Heart right ventricle (tissue), 16 donors: ENCODE results near the gene HHATL. TPM values are rescaled to one million over a fixed set of nuclear protein-coding genes. Genes with fewer than 3 reads are reported as not detected.

ENCODE experiments used
- ATAC-seq, 8 donors: fragments of 200-7000 bp; cut with Tn5 transposase; one replicate each; pipeline ENCODE4 v1.9.1; 2020; ENCODE audit warnings: mild to moderate bottlenecking in 8 of 8, moderate library complexity in 8 of 8, moderate number of reproducible peaks in 1 of 8
- DNase-seq, 2 donors: peaks; one replicate each; pipeline ENCODE4 v3.0.0-alpha.2; 2020
- H3K27ac ChIP-seq, 10 donors: fragments of 200-600 bp; sonication (generic) in 2 of 10; one replicate each; pipeline versions ENCODE4 v1.5.0 to v1.8.0; 2020 to 2022; ENCODE audit warnings: mild to moderate bottlenecking in 3 of 10
- H3K27me3 ChIP-seq, 7 donors: fragments of 200-600 bp; one replicate each; pipeline ENCODE4 v1.8.0; 2021 to 2022; ENCODE audit warnings: mild to moderate bottlenecking in 2 of 7
- H3K36me3 ChIP-seq, 9 donors: fragments of 200-600 bp; sonication (generic) in 1 of 9; one replicate each; pipeline versions ENCODE4 v1.5.0 to v1.8.0; 2020 to 2022; ENCODE audit warnings: mild to moderate bottlenecking in 2 of 9
- H3K4me1 ChIP-seq, 9 donors: fragments of 200-600 bp; sonication (generic) in 1 of 9; one replicate each; pipeline versions ENCODE4 v1.5.0 to v1.8.0; 2020 to 2022; ENCODE audit warnings: mild to moderate bottlenecking in 4 of 9
- H3K4me3 ChIP-seq, 10 donors: fragments of 200-600 bp; sonication (generic) in 2 of 10; one replicate each; pipeline versions ENCODE4 v1.5.0 to v1.8.0; 2020 to 2022; ENCODE audit warnings: mild to moderate bottlenecking in 7 of 10, moderate library complexity in 2 of 10
- H3K9me3 ChIP-seq, 11 donors: fragments of 200-600 bp in 10 of 11; sonication (generic) in 2 of 11; one replicate each; pipeline versions ENCODE4 v1.5.0 to v1.8.0; 2013 to 2022; ENCODE audit warnings: mild to moderate bottlenecking in 2 of 11, control low read depth in 1 of 11, moderate library complexity in 1 of 11
- WGBS, 2 donors: extraction: QIAGEN DNeasy Blood & Tissue Kit; methylation state at CpG; one replicate each; pipeline ENCODE4 v1.1.7; 2013; ENCODE audit warnings: inconsistent platforms in 1 of 2; 5-methylcytosine and 5-hydroxymethylcytosine counted together
- intact Hi-C, 10 donors: fragments of 100-400 bp; cut with DNase I; formaldehyde crosslinking; loops; one replicate each; pipeline versions ENCODE4 v1.11.1 to v1.14.2; 2022
- polyA plus RNA-seq, 2 donors: library from polyadenylated mRNA; stranded (reverse); fragments of 200-250 nt; gene quantifications; one replicate each; pipeline ENCODE4 v1.2.3, GENCODE V29; 2013
- total RNA-seq, 10 donors: library from RNA; stranded (reverse); fragmentation: NEBNext Ultra II Directional in 3 of 10; extraction: Animal tissue kit (Norgen Biotek cat#: 25700) in 3 of 10; gene quantifications; one replicate each; pipeline versions ENCODE4 v1.2.1 to v1.2.4, GENCODE V29; 2021 to 2023
- TF ChIP-seq, protein P1 (sequence below), 9 donors: fragments of 200-600 bp; sonication (generic) in 2 of 9; IDR thresholded peaks; one replicate each; pipeline versions ENCODE4 v1.5.0 to v1.8.0; 2021 to 2022; ENCODE audit warnings: antibody characterized with exemption in 9 of 9, mild to moderate bottlenecking in 5 of 9, moderate library complexity in 1 of 9
- donor health status: Arrhythmogenic right ventricular cardiomyopathy.
- donor health status: ischemic (EF 13 %, LVEDD 7.1; RV severe dilation, severe dysfunction).
- donor health status: healthy with polysubstance abuse.
- donor health status: DM: no; HTN: yes; CAD: no.
- donor health status: DM: no; HTN: no; CAD: no.
- donor health status: ischemic (EF 25% LVEDD 6.9; RV normal size, moderate dysfunction).
- donor health status: ischemic (EF 25% LVEDD 5.7; RV mildly dilated, moderate dysfunction).
- donor health status: healthy.
- donor health status: DM: yes; HTN: yes; CAD: no.
- donor health status: Ischemic cardiomyopathy.
- donor health status: ischemic (EF 35%, LVEDD 5.7; RV mildly dilated, moderate dysfunction).
- donor health status: nonischemic (EF 11% LVEDD 7.7; RV severe dilation, severe dysfunction).
- donor health status: DM: yes; HTN: yes; CAD: no.
- donor health status: PGD.
- donor health status: ischemic (EF 29% LVEDD 5.4; RV normal size, mild dysfunction).
- donor health status: nonischemic (EF 23%, LVEDD 6.1; RV moderate dilation, normal function).

The HHATL gene
- total and polyA plus RNA-seq, 12 donors = 332 to 2,035 (median 624) TPM

DNA sequence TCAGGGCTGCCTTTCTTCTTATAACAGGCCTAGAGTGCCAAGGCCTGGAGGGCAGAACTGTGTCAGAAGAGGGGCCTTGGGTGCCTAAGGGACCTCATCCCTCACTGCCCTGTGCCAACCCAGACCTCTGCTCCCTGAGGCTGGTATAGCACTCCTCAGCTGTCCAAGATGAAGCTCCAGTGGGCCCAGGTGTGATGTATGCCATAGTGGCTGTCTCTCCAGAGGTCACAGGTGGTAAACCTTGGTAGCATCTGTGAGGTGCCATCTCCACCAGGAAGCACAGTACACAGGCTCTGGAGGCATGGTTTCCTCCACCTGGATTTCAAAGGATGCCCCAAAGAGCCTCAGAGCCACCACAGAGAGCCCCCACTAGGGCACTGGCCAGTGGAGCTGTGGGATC, 29.5 kb downstream of the HHATL start:
- no peak for DNase-seq
- Histone ChIP-seq H3K27me3 (no peaks in the 10 kb centered on the region), H3K4me3 (no peak overlapping the region), H3K36me3 (no peaks in the 10 kb centered on the region), H3K4me1 (peaks cover 0 to 5% (median 4%) of the 10 kb centered on the region in 9 donors), H3K27ac (peak overlapping the region in 1 of 10 donors; percentile 29), H3K9me3 (peaks cover 0 to 22% (median 0%) of the 10 kb centered on the region in 11 donors)
- TF ChIP-seq, protein P1, sequence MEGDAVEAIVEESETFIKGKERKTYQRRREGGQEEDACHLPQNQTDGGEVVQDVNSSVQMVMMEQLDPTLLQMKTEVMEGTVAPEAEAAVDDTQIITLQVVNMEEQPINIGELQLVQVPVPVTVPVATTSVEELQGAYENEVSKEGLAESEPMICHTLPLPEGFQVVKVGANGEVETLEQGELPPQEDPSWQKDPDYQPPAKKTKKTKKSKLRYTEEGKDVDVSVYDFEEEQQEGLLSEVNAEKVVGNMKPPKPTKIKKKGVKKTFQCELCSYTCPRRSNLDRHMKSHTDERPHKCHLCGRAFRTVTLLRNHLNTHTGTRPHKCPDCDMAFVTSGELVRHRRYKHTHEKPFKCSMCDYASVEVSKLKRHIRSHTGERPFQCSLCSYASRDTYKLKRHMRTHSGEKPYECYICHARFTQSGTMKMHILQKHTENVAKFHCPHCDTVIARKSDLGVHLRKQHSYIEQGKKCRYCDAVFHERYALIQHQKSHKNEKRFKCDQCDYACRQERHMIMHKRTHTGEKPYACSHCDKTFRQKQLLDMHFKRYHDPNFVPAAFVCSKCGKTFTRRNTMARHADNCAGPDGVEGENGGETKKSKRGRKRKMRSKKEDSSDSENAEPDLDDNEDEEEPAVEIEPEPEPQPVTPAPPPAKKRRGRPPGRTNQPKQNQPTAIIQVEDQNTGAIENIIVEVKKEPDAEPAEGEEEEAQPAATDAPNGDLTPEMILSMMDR (IDR thresholded peaks at IDR 0.05) = no peak
- ATAC-seq = no peak
- intact Hi-C loops = no loop called here

DNA sequence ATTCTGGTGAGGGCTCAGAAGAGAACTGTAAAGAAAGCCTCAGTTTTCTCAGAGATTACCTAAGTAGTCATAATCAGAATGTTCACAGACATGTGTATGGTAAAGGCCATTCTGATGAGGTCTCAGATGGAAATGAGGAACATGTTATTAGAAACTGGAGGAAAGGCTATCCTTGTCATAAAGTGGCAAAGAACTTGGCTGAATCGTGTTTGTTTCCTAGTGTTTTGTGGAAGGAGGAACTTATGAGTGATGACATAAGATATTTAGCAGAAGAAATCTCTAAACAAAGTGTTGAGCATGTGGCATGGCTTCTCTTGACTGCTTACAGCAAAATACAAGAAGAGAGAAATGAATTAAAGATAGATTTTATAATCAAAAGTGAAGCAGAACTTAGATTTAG, 30.1 kb downstream of the HHATL start:
- intact Hi-C loops = no loop called here
- H3K27me3 ChIP-seq = no peaks in the 10 kb centered on the region
- ATAC-seq (no peak), DNase-seq (no peak)
- TF ChIP-seq, protein P1 (IDR thresholded peaks at IDR 0.05) = no peak
- peaks cover 0 to 19% (median 0%) of the 10 kb centered on the region in 11 donors for H3K9me3 ChIP-seq
- no peaks in the 10 kb centered on the region for H3K36me3 ChIP-seq
- H3K4me1 ChIP-seq = peaks cover 0 to 11% (median 10%) of the 10 kb centered on the region in 9 donors
- 51 to 66% methylated on average over 1 of the region's 1 CpG for WGBS, 2 donors
- H3K4me3 ChIP-seq = no peak overlapping the region
- no peak overlapping the region for H3K27ac ChIP-seq

DNA sequence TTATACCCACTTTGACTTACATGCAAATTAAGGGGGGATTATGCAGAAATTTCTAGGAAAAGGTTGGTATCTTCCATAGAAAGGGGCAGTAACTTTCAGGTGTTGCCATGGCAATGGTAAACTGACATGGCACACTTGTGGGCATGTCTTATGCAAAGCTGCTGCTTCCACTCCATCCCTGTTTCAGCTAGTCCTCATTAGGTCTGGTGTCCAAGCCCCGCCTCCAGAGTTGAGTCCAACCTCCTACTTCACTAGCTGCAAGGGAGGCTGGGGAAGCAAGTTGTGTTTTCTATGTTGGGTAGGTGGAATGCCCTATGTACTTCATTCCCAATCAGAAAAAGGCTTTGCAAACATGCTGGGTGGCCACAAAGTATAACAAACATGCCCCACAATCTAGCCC, 31.9 kb downstream of the HHATL start:
- Histone ChIP-seq H3K4me1 (peaks cover 8 to 29% (median 27%) of the 10 kb centered on the region in 9 donors), H3K27me3 (no peaks in the 10 kb centered on the region), H3K9me3 (peaks cover 0 to 7% (median 0%) of the 10 kb centered on the region in 11 donors), H3K36me3 (no peaks in the 10 kb centered on the region), H3K27ac (no peak overlapping the region), H3K4me3 (no peak overlapping the region)
- DNase-seq (no peak), ATAC-seq (no peak)
- TF ChIP-seq, protein P1 (IDR thresholded peaks at IDR 0.05) = no peak
- intact Hi-C loops = no loop called here
- WGBS, 2 donors = 95 to 96% methylated on average over 1 of the region's 1 CpG

DNA sequence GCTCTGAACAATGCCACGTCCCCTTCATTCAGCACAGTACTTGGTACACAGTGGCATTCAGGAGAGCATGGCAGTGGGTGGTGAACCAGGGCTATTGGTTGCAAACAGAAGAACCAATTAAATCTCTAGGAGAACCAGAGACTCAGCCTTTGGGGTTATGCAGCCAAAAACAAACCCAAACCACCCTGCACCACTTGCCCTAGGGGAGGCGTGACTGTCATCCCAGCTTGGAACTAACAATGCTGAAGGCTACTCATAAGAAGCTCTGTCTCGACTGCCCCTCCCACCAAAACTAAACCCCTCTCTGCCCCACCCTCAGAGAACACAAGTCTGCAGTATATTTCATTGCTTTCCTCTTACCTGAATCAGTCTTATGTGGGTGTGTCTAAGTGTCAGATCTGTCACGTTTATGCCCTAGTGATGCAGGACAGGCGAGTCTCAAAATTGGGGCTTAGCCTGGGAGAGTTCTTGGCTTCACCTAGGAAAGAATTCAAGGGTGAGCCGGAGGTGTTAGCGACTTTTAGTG, 32.5 kb downstream of the HHATL start:
- Histone ChIP-seq H3K9me3 (peaks cover 0 to 7% (median 0%) of the 10 kb centered on the region in 11 donors), H3K27ac (no peak overlapping the region), H3K4me1 (peaks cover 8 to 34% (median 31%) of the 10 kb centered on the region in 9 donors), H3K4me3 (no peak overlapping the region), H3K36me3 (no peaks in the 10 kb centered on the region), H3K27me3 (no peaks in the 10 kb centered on the region)
- DNase-seq = no peak
- intact Hi-C loops = no loop called here
- TF ChIP-seq, protein P1 (IDR thresholded peaks at IDR 0.05) = no peak
- WGBS, 2 donors = 78 to 83% methylated on average over 7 of the region's 7 CpGs
- ATAC-seq = no peak
